ENCODE results near the gene SLC31A1.

The SLC31A1 gene

GRCh38 chr9:113302792-113303418, 81.6 kb downstream of the SLC31A1 start, which contains the start of gene RNF183:
Gene RNF183 (minus strand): TSS chr9:113303376. CDS start chr9:113298184, 5,192 bp downstream.
- H2AFZ ChIP-seq (ENCODE audit: low read depth, low read length, severe bottlenecking): no peak within 1 kb of the TSS
- H4K20me1 ChIP-seq (ENCODE audit: low read depth, low read length): no peaks in the 10 kb centered on the region
- no peaks in the 10 kb centered on the region for H3K27me3 ChIP-seq (ENCODE audit: low read length)
- TF ChIP-seq CTCF (IDR thresholded peaks at IDR 0.05; ENCODE audit: insufficient read depth, low read length, poor library complexity, severe bottlenecking) (no peak), EZH2phosphoT487 (conservative IDR thresholded peaks at IDR 0.05; ENCODE audit: low read length) (no peak)
- H3K4me3 ChIP-seq (ENCODE audit: insufficient read depth, low read length, poor library complexity, severe bottlenecking): no peak within 1 kb of the TSS
- H3K9me2 ChIP-seq (replicated peaks; ENCODE audit: insufficient read depth, low read length): no peaks in the 10 kb centered on the region
- no peaks in the 10 kb centered on the region for H3F3A ChIP-seq (ENCODE audit: insufficient read depth)
- no peaks in the 10 kb centered on the region for H3K79me2 ChIP-seq (ENCODE audit: insufficient read depth, low read length)
- no peak within 1 kb of the TSS for H3K4me2 ChIP-seq (ENCODE audit: low read depth, low read length, poor library complexity, severe bottlenecking)
- no peaks in the 10 kb centered on the region for H3K36me3 ChIP-seq (ENCODE audit: low read length)
- H3K9ac ChIP-seq (ENCODE audit: low read length): no peak within 1 kb of the TSS
- H3K9me3 ChIP-seq (ENCODE audit: insufficient read depth, low read length): no peaks in the 10 kb centered on the region
- H3K27ac ChIP-seq (ENCODE audit: low read depth, low read length): no peak within 1 kb of the TSS

GRCh38 chr9:113306566-113306965, 85.2 kb downstream of the SLC31A1 start:
- H3K27ac ChIP-seq (ENCODE audit: low read depth, low read length): no peak overlapping the region
- no peaks in the 10 kb centered on the region for H3K36me3 ChIP-seq (ENCODE audit: low read length)
- no peak overlapping the region for H3K9ac ChIP-seq (ENCODE audit: low read length)
- H3K9me3 ChIP-seq (ENCODE audit: insufficient read depth, low read length): no peaks in the 10 kb centered on the region
- no peaks in the 10 kb centered on the region for H3F3A ChIP-seq (ENCODE audit: insufficient read depth)
- H2AFZ ChIP-seq (ENCODE audit: low read depth, low read length, severe bottlenecking): no peak overlapping the region
- H4K20me1 ChIP-seq (ENCODE audit: low read depth, low read length): no peaks in the 10 kb centered on the region
- H3K9me2 ChIP-seq (replicated peaks; ENCODE audit: insufficient read depth, low read length): no peaks in the 10 kb centered on the region
- TF ChIP-seq CTCF (IDR thresholded peaks at IDR 0.05; ENCODE audit: insufficient read depth, low read length, poor library complexity, severe bottlenecking): no peak
- TF ChIP-seq EZH2phosphoT487 (conservative IDR thresholded peaks at IDR 0.05; ENCODE audit: low read length): no peak
- H3K4me2 ChIP-seq (ENCODE audit: low read depth, low read length, poor library complexity, severe bottlenecking): no peak overlapping the region
- H3K79me2 ChIP-seq (ENCODE audit: insufficient read depth, low read length): no peaks in the 10 kb centered on the region
- H3K27me3 ChIP-seq (ENCODE audit: low read length): no peaks in the 10 kb centered on the region
- H3K4me3 ChIP-seq (ENCODE audit: insufficient read depth, low read length, poor library complexity, severe bottlenecking): no peak overlapping the region

- no peaks in the 10 kb centered on the region for H3K27me3 ChIP-seq (ENCODE audit: low read length)
- H4K20me1 ChIP-seq (ENCODE audit: low read depth, low read length): no peaks in the 10 kb centered on the region
- H2AFZ ChIP-seq (ENCODE audit: low read depth, low read length, severe bottlenecking): no peak overlapping the region
- no peaks in the 10 kb centered on the region for H3K9me3 ChIP-seq (ENCODE audit: insufficient read depth, low read length)
- no peaks in the 10 kb centered on the region for H3F3A ChIP-seq (ENCODE audit: insufficient read depth)
- H3K4me2 ChIP-seq (ENCODE audit: low read depth, low read length, poor library complexity, severe bottlenecking): no peak overlapping the region
- no peaks in the 10 kb centered on the region for H3K79me2 ChIP-seq (ENCODE audit: insufficient read depth, low read length)
- H3K27ac ChIP-seq (ENCODE audit: low read depth, low read length): no peak overlapping the region
- H3K9ac ChIP-seq (ENCODE audit: low read length): no peak overlapping the region
- H3K4me3 ChIP-seq (ENCODE audit: insufficient read depth, low read length, poor library complexity, severe bottlenecking): no peak overlapping the region
- H3K36me3 ChIP-seq (ENCODE audit: low read length): no peaks in the 10 kb centered on the region
- H3K9me2 ChIP-seq (replicated peaks; ENCODE audit: insufficient read depth, low read length): no peaks in the 10 kb centered on the region
- no peak for TF ChIP-seq EZH2phosphoT487 (conservative IDR thresholded peaks at IDR 0.05; ENCODE audit: low read length)
- TF ChIP-seq CTCF (IDR thresholded peaks at IDR 0.05; ENCODE audit: insufficient read depth, low read length, poor library complexity, severe bottlenecking): no peak
Observed at GRCh38 chr9:113307396-113307975, 86.1 kb downstream of the SLC31A1 start.
